ENCODE measurements around the gene PFKL. TPM values are rescaled to one million over a fixed set of nuclear protein-coding genes. Genes with fewer than 3 reads are reported as not detected.

The PFKL gene
- total and polyA plus RNA-seq, 2 donors (not counting 1 experiment from before 2014, with no cell fraction given) = 267 to 318 TPM

DNA sequence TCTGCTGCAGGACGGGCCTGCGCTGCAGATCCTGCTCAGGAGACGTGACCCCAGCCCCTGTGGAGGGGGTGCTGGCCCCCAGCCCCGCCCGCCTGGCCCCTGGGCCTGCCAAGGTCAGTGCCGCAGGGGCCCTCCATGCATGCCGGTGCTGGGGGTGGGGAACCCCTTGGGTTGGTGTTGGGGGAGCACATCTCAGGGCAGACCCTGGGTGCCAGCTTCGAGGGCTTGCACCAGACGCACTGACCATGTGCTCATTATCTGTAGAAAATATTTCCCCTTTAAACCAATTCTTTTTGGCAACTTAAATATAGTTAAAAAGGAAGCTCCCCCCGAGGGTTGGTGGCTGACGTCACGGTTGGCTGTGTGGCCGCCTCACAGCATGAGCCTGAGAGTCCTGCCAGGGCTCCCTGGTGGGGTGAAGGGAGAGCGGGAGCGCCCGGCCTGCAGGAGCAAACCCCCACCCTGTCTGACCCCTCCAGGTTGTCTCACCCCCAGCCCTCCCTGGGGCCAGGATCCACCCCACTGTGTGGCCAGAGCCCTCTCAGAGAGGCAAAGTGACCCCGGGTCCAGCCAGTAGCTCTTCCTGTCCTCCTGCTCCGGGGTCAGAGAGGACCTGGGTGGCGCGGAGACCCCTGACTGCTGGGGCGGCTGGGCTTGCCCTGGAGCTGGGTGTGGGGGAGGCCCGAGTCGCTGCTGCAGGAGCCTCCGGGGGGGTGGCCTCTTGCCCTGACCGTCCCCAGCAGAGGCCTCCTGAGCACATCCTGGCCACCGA is 5.3 kb upstream of the PFKL start:
- Histone ChIP-seq H3K36me3 (replicated peaks in 1 of 2; ENCODE audit: control extremely low read depth in 1 of 2, control insufficient read depth in 1 of 2, extremely low read depth in 1 of 2, insufficient read depth in 2 of 2, low read length in 1 of 2) (no peaks in the 10 kb centered on the region), H3K27me3 (replicated peaks in 1 of 4; ENCODE audit: control extremely low read depth in 1 of 4, control insufficient read depth in 3 of 4, insufficient read depth in 4 of 4, low read length in 3 of 4) (no peaks in the 10 kb centered on the region), H3K79me2 (ENCODE audit: control insufficient read depth, insufficient read depth, low read length) (no peaks in the 10 kb centered on the region), H3K27ac (ENCODE audit: low read length in 2 of 2) (peak overlapping the region; percentile 29 to 46), H3K9me3 (ENCODE audit: control extremely low read depth in 1 of 3, control insufficient read depth in 2 of 3, insufficient read depth in 1 of 3, low read length in 2 of 3) (peaks cover 0 to 3% (median 0%) of the 10 kb centered on the region in 3 donors), H3K4me2 (replicated peaks; ENCODE audit: low read depth, low read length, poor library complexity, severe bottlenecking) (peak overlapping the region; percentile 57), H2AFZ (ENCODE audit: insufficient read depth, low read depth, low read length, poor library complexity, severe bottlenecking) (no peak overlapping the region), H3K4me1 (ENCODE audit: control insufficient read depth in 2 of 2, insufficient read depth in 2 of 2, low read length in 2 of 2) (peaks cover 44 to 60% of the 10 kb centered on the region in 2 donors), H3K9ac (ENCODE audit: low read length) (no peak overlapping the region), H4K20me1 (ENCODE audit: control insufficient read depth, insufficient read depth, low read length, poor library complexity, severe bottlenecking) (no peaks in the 10 kb centered on the region), H3K4me3 (ENCODE audit: control extremely low read depth in 1 of 5, extremely low read depth in 1 of 5, insufficient read depth in 1 of 5, low read depth in 2 of 5, low read length in 4 of 5) (no peak overlapping the region)
- 77% methylated on average over 16 of the region's 26 CpGs for WGBS (ENCODE audit: insufficient coverage)
- DNase-seq (peak; percentile 61), ATAC-seq (ENCODE audit: low read depth) (no peak)
- intact Hi-C loops (cut with micrococcal nuclease) = no loop called here
- ChIA-PET POLR2A (interaction anchor here (1.3 kb wide), 1 partner anchor 25 kb away, joined by 3 read pairs; no protein-coding TSS in a partner anchor), CTCF (interaction anchor here (1.5 kb wide), 1 partner anchor 9 kb away, joined by 10 read pairs; no protein-coding TSS in a partner anchor)
- H3K4me1 Mint-ChIP-seq = peaks cover 51% of the 10 kb centered on the region
- H3K9me3 Mint-ChIP-seq (ENCODE audit: insufficient read depth) = no peaks in the 10 kb centered on the region
- H3K4me3 Mint-ChIP-seq = peak overlapping the region; percentile 32
- peak overlapping the region; percentile 53 for H3K27ac Mint-ChIP-seq
- TF ChIP-seq, protein P1, sequence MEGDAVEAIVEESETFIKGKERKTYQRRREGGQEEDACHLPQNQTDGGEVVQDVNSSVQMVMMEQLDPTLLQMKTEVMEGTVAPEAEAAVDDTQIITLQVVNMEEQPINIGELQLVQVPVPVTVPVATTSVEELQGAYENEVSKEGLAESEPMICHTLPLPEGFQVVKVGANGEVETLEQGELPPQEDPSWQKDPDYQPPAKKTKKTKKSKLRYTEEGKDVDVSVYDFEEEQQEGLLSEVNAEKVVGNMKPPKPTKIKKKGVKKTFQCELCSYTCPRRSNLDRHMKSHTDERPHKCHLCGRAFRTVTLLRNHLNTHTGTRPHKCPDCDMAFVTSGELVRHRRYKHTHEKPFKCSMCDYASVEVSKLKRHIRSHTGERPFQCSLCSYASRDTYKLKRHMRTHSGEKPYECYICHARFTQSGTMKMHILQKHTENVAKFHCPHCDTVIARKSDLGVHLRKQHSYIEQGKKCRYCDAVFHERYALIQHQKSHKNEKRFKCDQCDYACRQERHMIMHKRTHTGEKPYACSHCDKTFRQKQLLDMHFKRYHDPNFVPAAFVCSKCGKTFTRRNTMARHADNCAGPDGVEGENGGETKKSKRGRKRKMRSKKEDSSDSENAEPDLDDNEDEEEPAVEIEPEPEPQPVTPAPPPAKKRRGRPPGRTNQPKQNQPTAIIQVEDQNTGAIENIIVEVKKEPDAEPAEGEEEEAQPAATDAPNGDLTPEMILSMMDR (IDR thresholded peaks at IDR 0.05) = no peak
- no peak for TF ChIP-seq EZH2 (IDR thresholded peaks at IDR 0.05; ENCODE audit: borderline replicate concordance, insufficient read depth, low read depth, low read length, poor library complexity, severe bottlenecking)
- H3K27me3 Mint-ChIP-seq = no peaks in the 10 kb centered on the region

DNA sequence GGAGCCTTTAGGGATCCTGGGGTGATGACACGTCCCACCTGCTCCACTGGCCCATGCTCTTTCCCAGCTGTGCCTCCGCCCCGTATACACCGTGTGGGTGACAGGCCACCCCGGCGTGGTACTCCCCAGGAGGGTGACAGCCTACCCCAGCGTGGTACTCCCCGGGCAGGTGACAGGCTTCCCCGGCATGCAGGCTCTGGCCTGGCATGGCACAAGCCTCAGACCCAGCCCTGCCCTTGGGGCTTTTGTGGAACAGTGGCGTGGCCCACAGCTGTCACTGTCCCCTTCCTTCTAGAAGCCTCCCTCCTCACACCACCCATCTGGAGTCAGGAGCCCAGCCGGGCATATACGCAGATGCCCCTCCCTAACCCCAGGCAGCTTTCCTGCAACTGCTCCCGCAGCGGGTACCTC is 4.7 kb upstream of the PFKL start:
- DNase-seq (peak; percentile 50), ATAC-seq (ENCODE audit: low read depth) (no peak)
- Mint-ChIP-seq H3K4me3 (peak overlapping the region; percentile 52), H3K27me3 (no peaks in the 10 kb centered on the region), H3K9me3 (ENCODE audit: insufficient read depth) (no peaks in the 10 kb centered on the region), H3K4me1 (peaks cover 51% of the 10 kb centered on the region), H3K27ac (peak overlapping the region; percentile 68)
- ChIA-PET POLR2A (interaction anchor here (1.3 kb wide), 1 partner anchor 26 kb away, joined by 3 read pairs; no protein-coding TSS in a partner anchor), CTCF (interaction anchor here (1.5 to 2.7 kb wide), 2 partner anchors 9 to 27 kb away, joined by 9 to 10 read pairs; no protein-coding TSS in a partner anchor)
- H3K9me3 ChIP-seq (ENCODE audit: control extremely low read depth in 1 of 3, control insufficient read depth in 2 of 3, insufficient read depth in 1 of 3, low read length in 2 of 3) = peaks cover 0 to 3% (median 0%) of the 10 kb centered on the region in 3 donors
- peaks cover 44 to 60% of the 10 kb centered on the region in 2 donors for H3K4me1 ChIP-seq (ENCODE audit: control insufficient read depth in 2 of 2, insufficient read depth in 2 of 2, low read length in 2 of 2)
- H3K9ac ChIP-seq (ENCODE audit: low read length) = no peak overlapping the region
- H3K4me3 ChIP-seq (ENCODE audit: control extremely low read depth in 1 of 5, extremely low read depth in 1 of 5, insufficient read depth in 1 of 5, low read depth in 2 of 5, low read length in 4 of 5) = no peak overlapping the region
- peaks cover under 1% of the 10 kb centered on the region for H3K79me2 ChIP-seq (ENCODE audit: control insufficient read depth, insufficient read depth, low read length)
- WGBS (ENCODE audit: insufficient coverage) = 81% methylated on average over 12 of the region's 14 CpGs
- peak overlapping the region; percentile 22 for H2AFZ ChIP-seq (ENCODE audit: insufficient read depth, low read depth, low read length, poor library complexity, severe bottlenecking)
- H4K20me1 ChIP-seq (ENCODE audit: control insufficient read depth, insufficient read depth, low read length, poor library complexity, severe bottlenecking) = no peaks in the 10 kb centered on the region
- peak overlapping the region; percentile 57 for H3K4me2 ChIP-seq (replicated peaks; ENCODE audit: low read depth, low read length, poor library complexity, severe bottlenecking)
- TF ChIP-seq EZH2 (IDR thresholded peaks at IDR 0.05; ENCODE audit: borderline replicate concordance, insufficient read depth, low read depth, low read length, poor library complexity, severe bottlenecking) = no peak
- TF ChIP-seq, protein P1 (IDR thresholded peaks at IDR 0.05) = no peak
- H3K36me3 ChIP-seq (replicated peaks in 1 of 2; ENCODE audit: control extremely low read depth in 1 of 2, control insufficient read depth in 1 of 2, extremely low read depth in 1 of 2, insufficient read depth in 2 of 2, low read length in 1 of 2) = no peaks in the 10 kb centered on the region
- intact Hi-C loops (cut with micrococcal nuclease) = no loop called here
- no peaks in the 10 kb centered on the region for H3K27me3 ChIP-seq (replicated peaks in 1 of 4; ENCODE audit: control extremely low read depth in 1 of 4, control insufficient read depth in 3 of 4, insufficient read depth in 4 of 4, low read length in 3 of 4)
- H3K27ac ChIP-seq (ENCODE audit: low read length in 2 of 2) = peak overlapping the region; percentile 29 to 46
